ENCODE data around the gene VSNL1.

GRCh38 chr2:17593841-17594491, 53.5 kb downstream of the VSNL1 start:
- TF ChIP-seq POLR2A (IDR thresholded peaks at IDR 0.05; ENCODE audit: extremely low read depth, insufficient read length) (no peak), CTCF (IDR thresholded peaks at IDR 0.05; ENCODE audit: low read depth, low read length) (no peak), MAX (IDR thresholded peaks at IDR 0.05; ENCODE audit: low read depth, low read length) (no peak), MYC (IDR thresholded peaks at IDR 0.05; ENCODE audit: low read depth, low read length) (no peak)

All from NB4 (cell line).